Lower lobe of right lung (tissue), 2 donors: ENCODE measurements around the gene ARL6IP4. TPM values are rescaled to one million over a fixed set of nuclear protein-coding genes. Genes with fewer than 3 reads are reported as not detected.
A peak's percentile ranks its signal among the peaks of the same experiment; 100 is the strongest.

Experiments
- ATAC-seq, 2 donors: fragments of 200-7000 bp; cut with Tn5 transposase; one replicate each; pipeline ENCODE4 v1.9.1; 2020 to 2022; ENCODE audit warnings: mild to moderate bottlenecking in 2 of 2, moderate library complexity in 2 of 2
- DNase-seq: peaks from one replicate; pipeline ENCODE4 v3.0.0-alpha.2; 2020
- H3K27ac ChIP-seq: fragments of 200-600 bp; one replicate; pipeline ENCODE4 v1.8.0; 2022
- H3K27me3 ChIP-seq: fragments of 200-600 bp; one replicate; pipeline ENCODE4 v1.8.0; 2022; ENCODE audit warnings: low read depth
- H3K36me3 ChIP-seq: fragments of 200-600 bp; one replicate; pipeline ENCODE4 v1.8.0; 2022; ENCODE audit warnings: mild to moderate bottlenecking
- H3K4me1 ChIP-seq: fragments of 200-600 bp; one replicate; pipeline ENCODE4 v1.8.0; 2022
- H3K4me3 ChIP-seq: fragments of 200-600 bp; one replicate; pipeline ENCODE4 v1.8.0; 2022; ENCODE audit warnings: mild to moderate bottlenecking
- H3K9me3 ChIP-seq: fragments of 200-600 bp; one replicate; pipeline ENCODE4 v1.8.0; 2022
- intact Hi-C: fragments of 100-400 bp; cut with DNase I; formaldehyde crosslinking; loops from one replicate; pipeline ENCODE4 v1.11.0; 2022
- total RNA-seq: library from RNA; stranded (reverse); fragmentation: NEBNext Ultra II Directional; extraction: Animal tissue kit (Norgen Biotek cat#: 25700); gene quantifications from one replicate; pipeline ENCODE4 v1.2.1, GENCODE V29; 2021
- TF ChIP-seq, protein P1 (sequence below): fragments of 200-600 bp; IDR thresholded peaks from one replicate; pipeline ENCODE4 v1.8.0; 2022; ENCODE audit warnings: antibody characterized with exemption, mild to moderate bottlenecking
- donor health status: DM: no; HTN: yes; CAD: no; lungs with severe emphysema.

The ARL6IP4 gene
- total RNA-seq, 1 donor from 2014 or later, result 139 TPM

DNA sequence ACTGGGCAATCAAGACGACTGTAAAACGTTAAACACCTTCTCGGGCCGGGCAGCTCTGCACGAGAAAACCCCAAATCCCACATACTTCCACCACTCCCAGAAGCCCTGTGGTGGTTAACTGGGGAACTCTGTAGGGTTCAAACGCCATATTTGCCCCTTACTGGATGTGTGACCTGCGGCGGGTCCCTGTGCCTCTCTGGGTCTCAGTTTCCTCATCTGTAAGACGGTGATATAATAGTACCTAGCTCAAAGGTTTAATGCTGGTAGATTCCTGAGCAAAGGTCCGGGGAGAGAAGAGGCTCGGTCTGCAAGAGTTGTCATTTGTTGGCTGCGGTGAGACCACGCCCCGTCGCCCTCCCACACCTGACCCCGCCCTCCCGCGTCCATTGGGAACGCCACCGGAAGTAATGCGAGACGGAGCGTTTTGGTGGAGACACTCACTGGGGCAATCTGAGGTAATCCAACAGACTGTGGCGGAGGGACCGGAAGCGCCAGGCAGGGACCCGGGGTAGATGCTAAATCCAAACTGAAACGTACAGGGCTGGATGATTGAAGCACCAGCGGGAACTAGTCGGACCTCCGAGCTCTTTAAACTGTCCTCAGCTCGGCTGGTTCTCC lies 6.1 kb upstream of the ARL6IP4 start:
- TF ChIP-seq, protein P1, sequence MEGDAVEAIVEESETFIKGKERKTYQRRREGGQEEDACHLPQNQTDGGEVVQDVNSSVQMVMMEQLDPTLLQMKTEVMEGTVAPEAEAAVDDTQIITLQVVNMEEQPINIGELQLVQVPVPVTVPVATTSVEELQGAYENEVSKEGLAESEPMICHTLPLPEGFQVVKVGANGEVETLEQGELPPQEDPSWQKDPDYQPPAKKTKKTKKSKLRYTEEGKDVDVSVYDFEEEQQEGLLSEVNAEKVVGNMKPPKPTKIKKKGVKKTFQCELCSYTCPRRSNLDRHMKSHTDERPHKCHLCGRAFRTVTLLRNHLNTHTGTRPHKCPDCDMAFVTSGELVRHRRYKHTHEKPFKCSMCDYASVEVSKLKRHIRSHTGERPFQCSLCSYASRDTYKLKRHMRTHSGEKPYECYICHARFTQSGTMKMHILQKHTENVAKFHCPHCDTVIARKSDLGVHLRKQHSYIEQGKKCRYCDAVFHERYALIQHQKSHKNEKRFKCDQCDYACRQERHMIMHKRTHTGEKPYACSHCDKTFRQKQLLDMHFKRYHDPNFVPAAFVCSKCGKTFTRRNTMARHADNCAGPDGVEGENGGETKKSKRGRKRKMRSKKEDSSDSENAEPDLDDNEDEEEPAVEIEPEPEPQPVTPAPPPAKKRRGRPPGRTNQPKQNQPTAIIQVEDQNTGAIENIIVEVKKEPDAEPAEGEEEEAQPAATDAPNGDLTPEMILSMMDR, result no peak
- intact Hi-C loops, result no loop called here
- Histone ChIP-seq H3K4me3 (peak overlapping the region; percentile 97), H3K9me3 (no peaks in the 10 kb centered on the region), H3K27ac (peak overlapping the region; percentile 99), H3K36me3 (peaks cover 13% of the 10 kb centered on the region), H3K4me1 (peaks cover 40% of the 10 kb centered on the region), H3K27me3 (no peaks in the 10 kb centered on the region)
- DNase-seq (peak; percentile 98), ATAC-seq (peak; percentile 97)

DNA sequence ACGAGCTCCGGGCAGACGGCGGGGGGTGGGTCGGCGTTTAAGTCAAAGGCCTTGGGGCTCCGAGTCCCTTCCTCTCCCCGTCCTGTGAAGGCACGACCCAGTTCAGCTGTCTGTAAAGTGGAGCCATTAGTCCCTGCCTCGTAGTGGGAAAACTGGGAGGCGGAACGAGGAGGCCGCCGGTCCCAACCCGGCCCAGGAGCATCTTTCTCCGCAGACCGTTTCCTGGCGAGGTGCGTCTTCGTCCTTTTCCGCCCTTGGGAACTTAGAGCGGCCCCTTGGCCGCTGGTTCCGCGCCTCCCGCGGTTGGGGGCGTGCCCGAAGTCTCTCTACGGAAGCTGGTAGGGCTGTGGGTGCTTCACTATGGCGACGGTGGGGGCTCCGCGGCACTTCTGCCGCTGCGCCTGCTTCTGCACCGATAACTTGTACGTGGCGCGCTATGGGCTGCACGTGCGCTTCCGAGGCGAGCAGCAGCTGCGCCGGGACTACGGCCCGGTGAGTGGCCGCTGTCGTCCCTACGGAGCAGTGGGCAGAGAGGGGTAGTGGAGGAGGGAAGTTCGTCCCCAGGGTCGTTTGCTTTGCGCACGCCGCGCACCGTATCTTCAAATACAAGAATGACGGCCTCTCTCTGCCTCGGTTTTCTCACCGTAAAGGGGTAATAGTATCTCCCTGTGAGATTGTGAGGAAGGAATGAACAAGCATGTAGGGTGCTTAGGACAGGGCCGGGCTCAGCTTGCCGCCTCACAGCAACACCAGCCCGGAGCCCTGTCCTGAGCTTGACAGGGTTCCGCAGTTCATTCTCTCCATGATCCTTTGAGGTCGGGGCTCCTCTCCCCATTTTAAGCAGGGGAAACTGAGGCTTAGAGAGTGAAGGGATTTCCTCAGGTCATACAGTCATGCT lies 5.3 kb upstream of the ARL6IP4 start, which contains the start of gene OGFOD2:
TSS of gene OGFOD2 (plus strand) at position 353 of the 898 bp plus-strand sequence. CDS start at position 361, 8 bp downstream.
- DNase-seq (peak; percentile 95), ATAC-seq (peak; percentile 96 to 97)
- intact Hi-C loops, result no loop called here
- no peaks in the 10 kb centered on the region for H3K27me3 ChIP-seq
- TF ChIP-seq, protein P1, result no peak
- no peaks in the 10 kb centered on the region for H3K9me3 ChIP-seq
- peak within 1 kb of the TSS; percentile 99 for H3K27ac ChIP-seq
- H3K4me3 ChIP-seq, result peak within 1 kb of the TSS; percentile 97
- H3K36me3 ChIP-seq, result peaks cover 13% of the 10 kb centered on the region
- H3K4me1 ChIP-seq, result peaks cover 48% of the 10 kb centered on the region

DNA sequence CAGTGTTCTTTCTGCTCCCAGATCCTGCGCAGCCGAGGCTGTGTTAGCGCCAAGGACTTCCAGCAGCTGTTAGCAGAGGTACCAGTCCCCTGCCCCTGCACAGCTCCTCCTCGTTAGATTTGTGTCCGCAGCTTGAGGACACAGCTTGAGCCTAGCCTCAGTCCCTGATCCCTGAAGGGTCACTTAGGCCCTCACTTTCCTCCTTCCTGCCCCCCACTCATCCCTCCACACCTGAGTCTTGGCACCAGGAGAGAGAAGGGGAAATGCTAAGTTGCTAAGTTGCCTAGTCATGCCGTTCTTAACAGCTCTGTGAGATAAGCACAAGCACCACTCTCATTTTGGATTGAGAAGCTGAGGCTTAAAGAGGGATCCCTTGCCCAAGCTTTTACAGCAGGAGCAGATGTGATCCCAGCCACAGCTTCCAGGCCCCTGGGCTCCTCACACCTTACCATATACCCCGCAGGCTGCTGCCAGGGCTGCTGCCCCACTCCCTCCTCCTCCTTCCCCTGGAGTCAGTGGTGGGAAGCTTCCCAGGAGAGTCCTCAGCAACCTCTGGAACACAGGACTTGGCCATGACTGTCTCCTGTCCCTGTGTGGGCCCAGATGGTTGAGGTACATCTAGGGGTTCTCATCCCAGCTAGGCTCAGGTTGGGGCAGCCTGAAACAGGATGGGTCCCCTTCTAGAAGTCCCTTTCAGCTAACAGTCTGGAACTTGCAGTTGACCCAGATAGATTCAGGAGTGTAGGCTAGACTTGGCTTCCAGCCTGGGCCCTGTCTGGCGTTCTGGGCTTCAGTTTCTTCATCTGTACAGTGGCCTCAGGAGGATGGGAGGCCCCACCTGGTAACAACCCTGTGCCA lies 4.5 kb upstream of the ARL6IP4 start:
- intact Hi-C loops, result no loop called here
- Histone ChIP-seq H3K9me3 (no peaks in the 10 kb centered on the region), H3K4me1 (peaks cover 48% of the 10 kb centered on the region), H3K4me3 (peak overlapping the region; percentile 97), H3K27me3 (no peaks in the 10 kb centered on the region), H3K27ac (peak overlapping the region; percentile 99), H3K36me3 (peaks cover 13% of the 10 kb centered on the region)
- ATAC-seq (no peak), DNase-seq (no peak)
- TF ChIP-seq, protein P1, result no peak

DNA sequence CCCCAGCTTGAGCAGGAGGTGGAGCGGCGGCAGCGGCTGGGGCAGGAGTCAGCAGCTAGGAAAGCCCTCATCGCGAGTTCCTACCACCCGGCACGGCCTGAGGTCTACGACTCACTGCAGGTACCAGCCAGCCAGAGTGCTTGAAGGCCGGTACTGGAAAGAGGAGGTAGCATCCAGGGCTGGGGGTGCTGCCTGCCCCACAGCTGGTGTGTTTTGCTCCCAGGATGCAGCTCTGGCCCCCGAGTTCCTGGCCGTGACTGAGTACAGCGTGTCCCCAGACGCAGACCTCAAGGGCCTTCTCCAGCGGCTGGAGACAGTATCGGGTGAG lies 3.9 kb upstream of the ARL6IP4 start:
- Histone ChIP-seq H3K27me3 (no peaks in the 10 kb centered on the region), H3K9me3 (no peaks in the 10 kb centered on the region), H3K27ac (no peak overlapping the region), H3K4me1 (peaks cover 54% of the 10 kb centered on the region), H3K4me3 (peak overlapping the region; percentile 97), H3K36me3 (peaks cover 13% of the 10 kb centered on the region)
- no peak for ATAC-seq
- TF ChIP-seq, protein P1, result no peak
- DNase-seq, result no peak
- intact Hi-C loops, result no loop called here

DNA sequence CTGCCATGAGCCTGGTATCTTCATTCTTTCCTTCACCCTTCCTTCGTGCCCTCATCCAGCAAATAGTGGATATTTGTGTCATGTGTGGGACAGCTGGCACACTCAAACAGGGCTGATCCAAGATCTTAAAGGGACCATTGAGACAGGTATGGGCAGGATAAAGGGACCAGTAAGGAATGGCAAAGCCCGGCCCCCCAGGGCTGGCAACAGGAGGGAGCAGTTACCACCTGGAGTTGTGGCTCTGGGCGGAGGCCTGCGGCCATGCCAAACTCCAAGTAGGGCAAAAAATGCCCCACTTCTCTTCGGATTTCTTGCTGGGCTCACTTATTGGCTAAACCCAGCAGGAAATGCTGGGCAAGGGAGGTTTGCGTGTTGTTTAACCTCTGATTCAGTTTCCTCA lies 3.3 kb upstream of the ARL6IP4 start:
- peaks cover 19% of the 10 kb centered on the region for H3K36me3 ChIP-seq
- ATAC-seq (no peak), DNase-seq (no peak)
- no peak overlapping the region for H3K27ac ChIP-seq
- H3K4me1 ChIP-seq, result peaks cover 60% of the 10 kb centered on the region
- intact Hi-C loops, result no loop called here
- H3K27me3 ChIP-seq, result no peaks in the 10 kb centered on the region
- TF ChIP-seq, protein P1, result no peak
- H3K9me3 ChIP-seq, result no peaks in the 10 kb centered on the region
- no peak overlapping the region for H3K4me3 ChIP-seq
